Gastrocnemius medialis (tissue), 4 donors: ENCODE data around the gene FFAR1.

ENCODE experiments used
- POLR2A ChIP-seq, 2 donors: fragments of 450-650 bp; IDR thresholded peaks; one replicate each; pipeline ENCODE4 v1.6.1; 2017; ENCODE audit warnings: antibody characterized with exemption in 2 of 2, mild to moderate bottlenecking in 2 of 2, moderate library complexity in 2 of 2
- TF ChIP-seq, protein P1 (sequence below), 5 experiments: fragments of 450-650 bp in 3 of 5; fragments of 200-600 bp in 2 of 5; sonication (generic) in 2 of 5; IDR thresholded peaks in 4 of 5; conservative IDR thresholded peaks in 1 of 5; 1 replicate in 4 of 5; 2 replicates in 1 of 5; pipeline ENCODE4 v1.5.1; 2016 to 2019; ENCODE audit warnings: antibody characterized with exemption in 5 of 5, mild to moderate bottlenecking in 3 of 5, moderate library complexity in 3 of 5

DNA sequence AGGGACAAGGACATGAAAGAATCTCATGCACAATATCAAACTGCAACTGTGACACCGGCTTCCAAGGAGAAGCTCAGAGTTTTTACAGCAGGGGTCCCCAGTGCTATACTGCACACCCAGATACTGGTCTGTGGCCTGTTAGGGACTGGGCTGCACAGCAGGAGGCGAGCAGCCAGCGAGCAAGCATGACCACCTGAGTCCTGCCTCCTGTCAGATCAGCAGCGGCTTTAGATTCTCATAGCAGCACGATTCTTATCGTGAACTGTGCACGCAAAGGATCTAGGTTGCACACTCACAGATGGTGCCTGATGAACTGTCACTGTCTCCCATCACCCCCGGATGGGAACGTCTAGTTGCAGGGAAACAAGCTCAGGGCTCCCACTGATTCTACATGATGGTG, 31.8 kb upstream of the FFAR1 start:
- TF ChIP-seq, protein P1, sequence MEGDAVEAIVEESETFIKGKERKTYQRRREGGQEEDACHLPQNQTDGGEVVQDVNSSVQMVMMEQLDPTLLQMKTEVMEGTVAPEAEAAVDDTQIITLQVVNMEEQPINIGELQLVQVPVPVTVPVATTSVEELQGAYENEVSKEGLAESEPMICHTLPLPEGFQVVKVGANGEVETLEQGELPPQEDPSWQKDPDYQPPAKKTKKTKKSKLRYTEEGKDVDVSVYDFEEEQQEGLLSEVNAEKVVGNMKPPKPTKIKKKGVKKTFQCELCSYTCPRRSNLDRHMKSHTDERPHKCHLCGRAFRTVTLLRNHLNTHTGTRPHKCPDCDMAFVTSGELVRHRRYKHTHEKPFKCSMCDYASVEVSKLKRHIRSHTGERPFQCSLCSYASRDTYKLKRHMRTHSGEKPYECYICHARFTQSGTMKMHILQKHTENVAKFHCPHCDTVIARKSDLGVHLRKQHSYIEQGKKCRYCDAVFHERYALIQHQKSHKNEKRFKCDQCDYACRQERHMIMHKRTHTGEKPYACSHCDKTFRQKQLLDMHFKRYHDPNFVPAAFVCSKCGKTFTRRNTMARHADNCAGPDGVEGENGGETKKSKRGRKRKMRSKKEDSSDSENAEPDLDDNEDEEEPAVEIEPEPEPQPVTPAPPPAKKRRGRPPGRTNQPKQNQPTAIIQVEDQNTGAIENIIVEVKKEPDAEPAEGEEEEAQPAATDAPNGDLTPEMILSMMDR (IDR thresholded peaks at IDR 0.05 in 4 of 5, conservative IDR thresholded peaks at IDR 0.05 in 1 of 5) = no peak
- TF ChIP-seq POLR2A (IDR thresholded peaks at IDR 0.05) = no peak
